Stromal cell of bone marrow (primary cell): ENCODE data around the gene C1GALT1.
A peak's percentile ranks its signal among the peaks of the same experiment; 100 is the strongest.
"Not testable (repeated sequence)": the region's sequence is repeated elsewhere in the genome, so short reads cannot be mapped to it uniquely, and the experiment has no call there.

ENCODE experiments used
- DNase-seq: peaks from one replicate; pipeline ENCODE4 v3.0.0-alpha.2; 2012; ENCODE audit warnings: low read depth

Gene C1GALT1

GRCh38 chr7:7237201-7237977 is 55.0 kb downstream of the C1GALT1 start:
- DNase-seq = no peak

DNA sequence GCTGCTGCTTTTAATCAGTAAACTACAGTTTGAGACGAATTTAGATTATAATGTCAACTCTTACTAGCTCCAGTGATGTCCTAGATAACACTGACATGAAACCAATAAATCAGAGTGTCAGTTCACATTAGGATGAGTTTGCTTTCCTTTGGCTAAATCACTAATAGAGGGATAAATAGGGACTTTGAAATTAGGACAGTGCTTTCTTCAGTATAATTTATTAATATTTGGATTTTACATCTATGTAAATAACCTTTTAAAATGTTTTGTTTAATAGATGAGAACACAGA is 55.6 kb downstream of the C1GALT1 start:
- DNase-seq = no peak

GRCh38 chr7:7239346-7239745 is 57.0 kb downstream of the C1GALT1 start:
- no peak for DNase-seq

DNA sequence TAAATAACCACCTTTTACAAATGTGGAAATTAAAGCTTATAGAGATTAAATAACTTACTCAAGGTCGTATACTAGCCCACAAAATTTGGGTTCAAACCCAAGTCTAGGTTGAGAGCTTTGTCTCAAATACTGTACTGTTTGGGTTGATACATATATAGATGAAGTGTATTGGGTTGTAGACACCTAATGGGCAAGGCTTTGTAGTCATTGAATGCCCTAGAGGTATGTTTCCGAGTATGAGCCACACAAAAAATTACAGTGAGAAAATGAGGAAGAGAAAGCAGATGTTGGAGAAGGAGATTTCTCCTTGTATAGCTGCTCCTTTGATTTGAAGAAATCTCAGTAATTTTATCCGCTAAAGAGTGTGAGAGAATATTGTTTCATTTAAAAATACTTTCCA is 60.6 kb downstream of the C1GALT1 start:
- DNase-seq = no peak

DNA sequence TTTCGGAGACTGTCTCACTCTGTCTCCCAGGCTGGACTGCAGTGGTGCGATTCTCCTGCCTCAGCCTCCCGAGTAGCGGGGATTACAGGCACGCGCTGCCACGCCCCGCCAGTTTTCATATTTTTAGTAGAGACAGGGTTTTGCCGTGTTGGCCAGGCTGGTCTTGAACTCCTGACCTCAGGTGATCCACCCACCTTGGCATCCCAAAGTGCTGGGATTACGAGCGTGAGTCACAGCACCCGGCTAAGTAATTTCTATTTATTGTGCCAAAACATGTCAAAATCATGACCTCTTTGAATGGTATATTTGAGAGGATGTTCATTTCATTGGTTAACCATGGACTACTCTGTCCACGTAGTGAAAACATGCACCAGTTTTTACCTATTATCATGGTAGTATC is 62.9 kb downstream of the C1GALT1 start:
- not testable (repeated sequence) for DNase-seq

GRCh38 chr7:7246223-7246622 is 63.9 kb downstream of the C1GALT1 start:
- DNase-seq = no peak

DNA sequence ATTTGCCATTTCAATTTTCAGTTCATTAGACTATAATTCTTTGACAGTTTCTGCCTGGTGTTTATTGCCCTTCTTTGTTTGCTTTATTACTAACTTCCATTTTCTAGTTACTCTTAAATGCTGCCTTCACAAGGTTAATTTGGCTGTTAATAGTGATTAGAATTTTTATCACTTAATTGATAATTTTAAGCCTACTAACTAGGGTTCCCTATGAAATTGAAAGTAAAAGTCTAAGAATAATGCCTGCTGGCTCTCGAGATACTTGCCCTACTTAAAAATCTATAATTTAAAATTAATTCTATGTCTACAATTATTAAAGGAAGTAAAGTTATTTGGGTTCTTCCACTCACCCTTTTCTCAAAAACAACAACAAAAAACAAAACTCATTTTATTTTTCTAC is 65.3 kb downstream of the C1GALT1 start:
- no peak for DNase-seq

- DNase-seq = no peak
Observed at GRCh38 chr7:7249814-7250213, 67.5 kb downstream of the C1GALT1 start.

DNA sequence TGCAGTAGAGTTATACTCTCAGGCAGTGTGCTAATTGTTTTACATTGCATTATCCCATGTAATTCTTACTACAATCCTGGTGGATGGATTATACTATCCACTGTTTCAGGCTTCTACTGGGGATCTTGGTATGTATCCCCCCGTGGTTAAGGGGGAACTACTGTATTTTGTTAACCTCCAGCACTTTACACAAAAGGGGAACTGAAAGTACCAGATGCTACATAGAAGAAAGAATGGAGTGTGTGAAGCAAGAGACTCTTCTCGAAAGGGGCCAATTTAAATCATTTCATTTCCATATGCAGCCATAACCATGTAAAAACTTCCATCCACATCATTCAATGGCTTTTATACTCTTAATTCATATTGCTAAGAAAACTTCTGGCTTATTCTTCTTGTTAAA is 69.4 kb downstream of the C1GALT1 start:
- no peak for DNase-seq

DNA sequence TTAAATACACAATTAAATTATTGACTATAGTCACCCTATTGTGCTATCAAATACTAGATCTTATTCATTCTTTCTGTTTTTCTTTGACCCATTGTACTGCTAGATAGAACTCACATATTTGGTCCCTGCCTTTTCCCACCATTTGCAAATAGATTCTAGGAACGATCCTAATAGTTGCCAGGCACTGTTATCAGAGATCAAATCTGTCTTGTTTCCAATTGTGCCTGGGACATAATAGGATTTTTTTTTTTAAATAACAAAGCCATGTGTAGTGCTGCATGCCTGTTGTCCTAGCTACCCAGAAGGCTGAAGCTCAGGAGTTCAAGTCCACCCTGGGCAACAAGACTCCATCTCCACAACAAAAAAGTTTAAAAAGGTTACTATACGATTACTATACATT is 72.0 kb downstream of the C1GALT1 start:
- no peak for DNase-seq

- no peak for DNase-seq
Observed at GRCh38 chr7:7254908-7255307, 72.6 kb downstream of the C1GALT1 start.

DNA sequence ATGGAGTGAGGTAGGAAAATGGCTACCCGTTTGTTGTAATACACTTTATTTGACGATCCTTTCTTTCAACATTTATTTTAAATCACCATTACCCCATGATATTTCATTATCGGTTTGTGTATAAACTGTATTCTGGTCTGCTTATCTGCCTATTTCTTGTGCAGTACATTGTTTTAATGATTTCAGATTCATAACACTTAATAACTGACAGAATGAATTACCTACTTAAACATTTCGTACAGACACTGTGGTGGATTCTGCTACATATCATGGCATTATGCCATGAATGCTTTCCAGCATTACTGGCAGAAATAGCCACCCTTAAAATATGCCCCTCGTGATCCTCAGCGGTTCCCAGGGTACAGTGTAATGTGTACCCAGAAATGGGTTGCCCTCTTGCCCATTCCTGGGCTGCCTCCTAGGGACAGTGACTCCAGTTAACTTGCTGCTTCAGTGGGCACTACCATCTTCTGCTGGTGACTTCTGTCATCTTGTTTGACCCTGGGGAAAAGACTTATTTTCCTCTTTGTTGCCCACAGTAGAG is 74.5 kb downstream of the C1GALT1 start:
- no peak for DNase-seq

GRCh38 chr7:7257899-7258692 is 75.8 kb downstream of the C1GALT1 start:
- no peak for DNase-seq

GRCh38 chr7:7261863-7262262 is 79.5 kb downstream of the C1GALT1 start:
- no peak for DNase-seq

DNA sequence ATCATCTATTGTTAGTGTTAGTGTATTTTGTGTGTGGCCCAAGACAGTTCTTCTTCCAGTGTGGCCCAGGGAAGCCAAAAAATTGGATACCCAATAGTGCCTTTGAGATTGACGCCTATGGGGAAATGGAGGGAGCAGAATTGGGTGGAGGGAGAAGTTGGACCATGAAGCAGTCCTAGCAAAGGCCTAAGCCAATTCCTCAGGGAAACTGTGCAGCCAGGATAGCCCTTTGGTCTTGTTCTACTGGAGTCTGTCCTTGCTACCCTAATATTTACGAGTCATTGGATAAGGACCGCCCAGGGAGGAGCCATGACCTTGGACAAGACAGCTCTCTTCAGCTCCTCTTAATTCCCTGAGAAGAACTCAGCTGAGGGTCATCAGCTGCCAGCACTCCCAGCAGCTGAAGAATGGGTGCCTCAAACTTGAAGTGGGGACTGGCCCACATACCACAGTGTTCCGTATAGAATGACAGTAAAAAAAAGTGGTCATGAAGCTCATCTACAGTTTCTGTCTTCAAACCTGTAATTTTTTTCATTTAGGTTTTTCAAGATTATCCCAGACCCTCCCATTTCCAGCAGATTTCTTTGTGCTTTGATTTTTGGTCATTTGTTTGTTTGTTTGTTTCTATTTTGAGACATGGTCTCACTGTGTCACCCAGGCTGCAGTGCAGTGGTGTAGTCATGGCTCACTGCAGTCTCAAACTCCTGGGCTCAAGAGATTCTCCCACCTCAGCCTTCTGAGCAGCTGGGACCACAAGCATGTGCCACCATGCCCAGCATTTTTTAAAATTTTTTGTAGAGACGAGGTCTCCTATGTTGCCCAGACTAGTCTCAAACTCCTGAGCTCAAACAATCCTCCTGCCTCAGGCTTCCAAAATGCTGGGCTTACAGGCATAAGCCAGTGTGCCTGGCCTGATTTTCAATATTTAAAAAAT is 81.2 kb downstream of the C1GALT1 start:
- DNase-seq = no peak

GRCh38 chr7:7264306-7265040 is 82.1 kb downstream of the C1GALT1 start:
- no peak for DNase-seq

- DNase-seq = peak; percentile 42
Observed at GRCh38 chr7:7265081-7266075, 83.0 kb downstream of the C1GALT1 start.

GRCh38 chr7:7266257-7266881 is 84.0 kb downstream of the C1GALT1 start:
- DNase-seq = no peak

DNA sequence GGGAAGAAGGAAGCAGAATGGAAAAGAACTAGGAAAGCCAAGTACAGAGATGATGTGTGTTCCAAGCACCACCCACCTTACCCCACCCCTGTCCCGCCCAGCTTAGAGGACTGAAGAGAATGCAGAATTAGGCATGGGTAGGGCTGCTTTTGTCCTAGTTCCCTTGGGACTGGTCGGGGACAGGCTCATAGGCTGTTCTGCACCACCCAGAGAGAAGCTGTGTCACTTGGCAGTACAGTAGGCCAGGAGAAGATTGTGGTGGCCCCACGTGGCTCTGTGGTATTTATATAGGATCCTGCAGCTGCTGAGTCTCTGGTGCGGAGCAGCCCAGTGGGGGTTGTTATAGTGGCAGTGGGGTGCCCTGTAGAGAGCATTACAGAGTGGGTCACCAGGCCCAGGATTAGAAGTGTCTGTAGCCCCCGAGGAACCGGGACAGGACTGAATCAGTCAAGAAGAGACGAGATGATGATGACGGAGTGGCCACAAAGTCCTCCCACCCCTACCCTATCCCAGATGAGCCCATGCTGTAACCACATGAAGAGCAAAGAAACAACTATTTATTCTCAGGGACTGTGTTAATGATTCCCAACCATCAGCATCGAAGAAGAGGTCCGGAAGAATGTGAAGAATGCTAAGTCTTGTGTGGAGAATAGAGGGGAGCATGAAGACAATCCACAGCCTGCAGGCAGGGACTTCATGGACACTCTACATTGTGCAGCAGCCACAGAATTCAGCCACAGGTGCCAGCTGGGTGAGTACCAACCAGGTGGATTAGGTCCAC is 88.9 kb downstream of the C1GALT1 start:
- DNase-seq = no peak
